Measurements from ENCODE around the gene BRMS1. TPM values are rescaled to one million over a fixed set of nuclear protein-coding genes. Genes with fewer than 3 reads are reported as not detected.
A peak's percentile ranks its signal among the peaks of the same experiment; 100 is the strongest.

The BRMS1 gene
- total RNA-seq, 1 donor from 2014 or later: 32.1 TPM

DNA sequence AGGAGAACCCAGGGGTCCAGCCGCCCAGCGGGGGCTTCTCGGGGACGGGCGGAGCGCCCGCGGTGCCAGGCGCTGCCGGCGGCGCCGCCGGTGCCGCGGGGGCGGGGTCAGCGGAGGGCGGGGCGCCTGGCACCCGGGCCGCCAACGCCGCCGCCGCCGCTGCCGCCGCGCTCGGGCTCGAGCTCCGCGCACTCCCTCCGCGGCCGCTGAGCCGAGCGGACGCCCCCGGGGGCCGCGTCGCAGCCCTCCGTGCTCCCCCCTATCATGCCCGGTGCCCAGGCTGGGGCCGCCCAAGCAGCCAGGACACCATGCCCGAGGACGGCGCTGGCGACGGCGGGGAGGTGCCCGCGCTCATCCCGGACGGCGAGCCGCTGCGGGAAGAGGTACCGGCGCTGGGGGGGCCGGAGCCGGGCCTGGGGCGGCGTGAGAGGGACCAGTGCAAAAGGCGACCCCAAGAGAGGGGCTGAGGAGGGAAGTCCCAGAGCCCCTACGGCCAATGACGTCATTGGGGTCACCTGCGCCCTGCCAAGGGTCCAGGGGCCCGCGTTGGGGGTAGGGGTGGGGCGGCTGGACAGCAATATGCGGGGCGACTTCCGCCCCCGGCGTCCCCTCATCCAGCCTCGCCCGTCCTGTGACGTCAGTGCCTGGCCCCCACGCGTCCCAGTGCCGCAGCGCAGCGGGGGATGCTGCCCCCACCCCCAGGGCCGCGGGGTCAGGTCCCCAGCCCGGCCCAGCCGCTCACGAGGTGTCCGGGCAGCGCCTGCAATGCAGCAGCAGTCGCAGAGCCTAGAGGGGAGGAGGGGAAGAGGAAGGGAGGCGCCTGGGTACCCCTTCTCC is 53.0 kb downstream of the BRMS1 start, which contains the start of gene TMEM151A:
Gene TMEM151A, plus strand, starts transcription at position 189 of the 837 bp plus-strand sequence. Its CDS starts 120 bp downstream, at position 309.
- H3K27me3 ChIP-seq: peaks cover 32% of the 10 kb centered on the region
- H3K4me3 ChIP-seq: peak within 1 kb of the TSS; percentile 34
- no peaks in the 10 kb centered on the region for H3K36me3 ChIP-seq
- ATAC-seq (no peak), DNase-seq (no peak)
- TF ChIP-seq, protein P1, sequence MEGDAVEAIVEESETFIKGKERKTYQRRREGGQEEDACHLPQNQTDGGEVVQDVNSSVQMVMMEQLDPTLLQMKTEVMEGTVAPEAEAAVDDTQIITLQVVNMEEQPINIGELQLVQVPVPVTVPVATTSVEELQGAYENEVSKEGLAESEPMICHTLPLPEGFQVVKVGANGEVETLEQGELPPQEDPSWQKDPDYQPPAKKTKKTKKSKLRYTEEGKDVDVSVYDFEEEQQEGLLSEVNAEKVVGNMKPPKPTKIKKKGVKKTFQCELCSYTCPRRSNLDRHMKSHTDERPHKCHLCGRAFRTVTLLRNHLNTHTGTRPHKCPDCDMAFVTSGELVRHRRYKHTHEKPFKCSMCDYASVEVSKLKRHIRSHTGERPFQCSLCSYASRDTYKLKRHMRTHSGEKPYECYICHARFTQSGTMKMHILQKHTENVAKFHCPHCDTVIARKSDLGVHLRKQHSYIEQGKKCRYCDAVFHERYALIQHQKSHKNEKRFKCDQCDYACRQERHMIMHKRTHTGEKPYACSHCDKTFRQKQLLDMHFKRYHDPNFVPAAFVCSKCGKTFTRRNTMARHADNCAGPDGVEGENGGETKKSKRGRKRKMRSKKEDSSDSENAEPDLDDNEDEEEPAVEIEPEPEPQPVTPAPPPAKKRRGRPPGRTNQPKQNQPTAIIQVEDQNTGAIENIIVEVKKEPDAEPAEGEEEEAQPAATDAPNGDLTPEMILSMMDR (IDR thresholded peaks at IDR 0.05): no peak
- peaks cover 22% of the 10 kb centered on the region for H3K4me1 ChIP-seq
- intact Hi-C loops (cut with DNase I): no loop called here
- no peaks in the 10 kb centered on the region for H3K9me3 ChIP-seq
- H3K27ac ChIP-seq: no peak within 1 kb of the TSS

GRCh38 chr11:66291303-66291705 is 53.6 kb downstream of the BRMS1 start:
- Histone ChIP-seq H3K9me3 (no peaks in the 10 kb centered on the region), H3K27ac (no peak overlapping the region), H3K27me3 (peaks cover 32% of the 10 kb centered on the region), H3K4me1 (peaks cover 22% of the 10 kb centered on the region), H3K4me3 (no peak overlapping the region), H3K36me3 (no peaks in the 10 kb centered on the region)
- ATAC-seq (no peak), DNase-seq (no peak)
- TF ChIP-seq, protein P1 (IDR thresholded peaks at IDR 0.05): no peak
- intact Hi-C loops (cut with DNase I): no loop called here

DNA sequence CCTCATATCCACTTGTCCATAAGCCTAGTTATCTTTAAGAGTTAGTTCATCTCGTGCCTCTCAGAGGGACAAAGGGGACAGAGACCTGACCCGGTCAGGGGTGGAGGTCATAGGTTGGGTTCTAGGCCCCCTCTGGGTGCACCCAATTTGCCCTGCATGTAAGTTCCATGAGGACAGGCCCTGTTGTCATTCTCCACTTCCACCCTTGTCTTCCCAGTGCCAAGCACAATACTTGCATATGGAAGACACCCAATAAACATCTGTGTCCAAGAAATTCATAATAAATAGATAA is 54.6 kb downstream of the BRMS1 start:
- no peak overlapping the region for H3K27ac ChIP-seq
- ATAC-seq (no peak), DNase-seq (no peak)
- H3K27me3 ChIP-seq: peaks cover 32% of the 10 kb centered on the region
- H3K4me1 ChIP-seq: peaks cover 22% of the 10 kb centered on the region
- intact Hi-C loops (cut with DNase I): no loop called here
- TF ChIP-seq, protein P1 (IDR thresholded peaks at IDR 0.05): no peak
- H3K36me3 ChIP-seq: no peaks in the 10 kb centered on the region
- H3K4me3 ChIP-seq: peak overlapping the region; percentile 78
- H3K9me3 ChIP-seq: no peaks in the 10 kb centered on the region

DNA sequence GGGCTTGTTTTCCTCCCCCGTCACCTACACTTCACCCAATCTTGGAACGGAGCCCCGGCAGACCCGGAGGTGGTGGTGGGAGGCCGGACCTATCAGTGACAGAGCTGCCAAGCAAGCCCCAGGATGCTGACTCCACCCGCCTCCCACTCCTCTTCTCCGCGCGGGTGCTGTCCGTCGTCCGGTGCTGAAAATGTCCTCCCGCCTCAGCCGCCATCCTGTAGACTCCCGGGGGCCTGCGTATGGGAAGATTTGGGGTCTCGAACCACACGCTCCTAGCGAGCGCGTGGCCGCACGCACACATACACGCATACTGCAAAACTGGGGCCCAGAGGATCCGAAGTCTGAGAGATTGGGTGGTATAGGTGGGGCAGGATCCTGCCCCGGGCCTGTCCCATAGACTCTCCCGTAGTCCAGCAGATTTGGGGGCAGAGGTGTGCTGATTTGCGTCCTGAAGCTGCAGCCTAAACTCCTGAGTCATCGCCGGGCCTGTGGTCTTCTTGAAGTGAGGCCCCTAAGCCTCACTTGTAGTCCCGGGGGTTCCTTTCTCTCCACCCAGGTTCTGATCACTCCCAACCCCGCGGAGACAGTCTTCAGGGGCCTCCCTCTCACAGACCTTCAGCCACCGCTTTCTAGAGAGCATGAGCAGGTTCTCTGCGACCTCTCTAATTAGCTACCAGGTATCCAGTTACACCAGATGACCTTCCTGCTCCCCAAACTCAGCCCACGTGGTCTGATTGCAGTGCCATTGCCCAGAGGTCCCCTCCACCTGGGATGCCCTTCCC is 55.2 kb downstream of the BRMS1 start:
- Histone ChIP-seq H3K4me3 (peak overlapping the region; percentile 78), H3K9me3 (no peaks in the 10 kb centered on the region), H3K36me3 (no peaks in the 10 kb centered on the region), H3K27me3 (peaks cover 32% of the 10 kb centered on the region), H3K27ac (peak overlapping the region; percentile 85), H3K4me1 (peaks cover 22% of the 10 kb centered on the region)
- ATAC-seq: peak; percentile 56
- intact Hi-C loops (cut with DNase I): no loop called here
- TF ChIP-seq, protein P1 (IDR thresholded peaks at IDR 0.05): no peak
- DNase-seq: peak; percentile 90

DNA sequence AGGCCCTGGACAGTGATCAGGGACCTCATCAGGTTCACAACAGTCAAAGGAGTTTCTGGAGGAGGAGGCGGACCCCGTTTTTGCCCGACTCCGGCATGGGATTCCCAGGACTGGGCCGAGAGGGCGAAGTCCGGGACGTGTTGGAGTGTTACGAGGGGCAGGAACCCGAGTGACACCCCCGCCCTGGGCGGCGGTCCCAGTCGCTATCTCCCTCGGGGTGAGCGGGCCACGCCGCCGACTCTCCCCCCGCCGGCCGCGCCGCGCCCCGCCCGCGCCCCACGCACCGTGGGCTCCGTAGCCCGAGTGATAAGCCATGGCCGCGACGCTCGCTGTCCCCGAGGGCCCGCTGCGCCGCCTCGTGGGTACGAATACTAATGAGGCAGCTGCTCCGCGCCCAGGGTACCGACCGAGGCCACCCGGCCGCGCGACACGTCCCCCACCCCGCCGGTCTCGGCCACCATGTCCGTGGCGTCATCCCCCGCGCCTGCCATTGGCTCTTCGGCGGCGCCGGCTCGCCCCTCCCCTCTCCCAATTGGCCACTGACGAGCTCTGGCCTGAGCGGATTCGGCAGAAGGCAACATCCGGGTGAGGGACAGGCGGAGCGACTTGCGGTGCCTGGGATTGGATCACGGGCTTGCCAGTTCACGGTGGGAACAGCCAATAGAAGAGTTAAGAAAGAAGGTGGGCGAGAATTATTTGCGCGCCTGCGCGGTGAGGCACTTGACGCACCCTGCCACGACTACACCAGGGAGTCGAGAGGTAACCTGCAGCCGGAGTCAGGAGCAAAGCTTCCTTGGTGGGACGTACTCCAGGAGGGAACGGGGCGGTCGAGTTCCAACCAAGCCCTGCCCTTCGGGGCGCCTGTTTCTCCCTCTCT is 56.0 kb downstream of the BRMS1 start, which contains the start of gene YIF1A:
Gene YIF1A, minus strand, starts transcription at position 473 of the 877 bp plus-strand sequence. Its CDS starts 158 bp downstream, at position 315.
- Histone ChIP-seq H3K36me3 (peaks cover 6% of the 10 kb centered on the region), H3K27ac (peak within 1 kb of the TSS; percentile 96), H3K4me3 (peak within 1 kb of the TSS; percentile 78), H3K9me3 (no peaks in the 10 kb centered on the region), H3K27me3 (peaks cover 29% of the 10 kb centered on the region), H3K4me1 (peaks cover 22% of the 10 kb centered on the region)
- ATAC-seq: peak; percentile 96
- intact Hi-C loops (cut with DNase I): no loop called here
- TF ChIP-seq, protein P1 (IDR thresholded peaks at IDR 0.05): peak; percentile 18
- DNase-seq: peak; percentile 99

All from upper lobe of right lung (tissue), 1 donor.